GM19463 (cell line): ENCODE results near the gene CCDC148.
"Not testable (repeated sequence)": the region's sequence is repeated elsewhere in the genome, so short reads cannot be mapped to it uniquely, and the experiment has no call there.

Experiments used
- ATAC-seq: cut with Tn5 transposase; IDR thresholded peaks from one replicate; pipeline ENCODE4 v1.9.1; 2021; ENCODE audit warnings: mild to moderate bottlenecking, moderate library complexity; ENCODE audit not compliant: unreplicated experiment

The CCDC148 gene

GRCh38 chr2:158484892-158485556 lies 28.5 kb upstream of the CCDC148 start:
- ATAC-seq, result peak; percentile 55

- no peak for ATAC-seq
Observed at GRCh38 chr2:158482594-158482993, 26.0 kb upstream of the CCDC148 start.

- ATAC-seq, result no peak
Observed at GRCh38 chr2:158481116-158481515, 24.6 kb upstream of the CCDC148 start.

GRCh38 chr2:158478816-158479215 lies 22.3 kb upstream of the CCDC148 start:
- ATAC-seq, result no peak

GRCh38 chr2:158478237-158478636 lies 21.7 kb upstream of the CCDC148 start:
- ATAC-seq, result no peak

- ATAC-seq, result no peak
Observed at GRCh38 chr2:158477202-158477601, 20.6 kb upstream of the CCDC148 start.

- ATAC-seq, result not testable (repeated sequence)
Observed at GRCh38 chr2:158474526-158475011, 18.0 kb upstream of the CCDC148 start.

GRCh38 chr2:158473719-158474392 lies 17.3 kb upstream of the CCDC148 start:
- ATAC-seq, result no peak

- ATAC-seq, result not testable (repeated sequence)
Observed at GRCh38 chr2:158473300-158473699, 16.7 kb upstream of the CCDC148 start.

GRCh38 chr2:158472829-158473228 lies 16.3 kb upstream of the CCDC148 start:
- ATAC-seq, result not testable (repeated sequence)

GRCh38 chr2:158467248-158467647 lies 10.7 kb upstream of the CCDC148 start:
- ATAC-seq, result no peak

- peak; percentile 57 for ATAC-seq
Observed at GRCh38 chr2:158464426-158465281, 8.1 kb upstream of the CCDC148 start.

- ATAC-seq, result no peak
Observed at GRCh38 chr2:158463496-158464095, 7.0 kb upstream of the CCDC148 start.

- ATAC-seq, result no peak
Observed at GRCh38 chr2:158460632-158461297, 4.2 kb upstream of the CCDC148 start.

- ATAC-seq, result no peak
Observed at GRCh38 chr2:158459161-158460003, 2.8 kb upstream of the CCDC148 start.

GRCh38 chr2:158458617-158458920 lies 2.0 kb upstream of the CCDC148 start:
- no peak for ATAC-seq

GRCh38 chr2:158457826-158458616 lies 1.5 kb upstream of the CCDC148 start:
- peak; percentile 39 for ATAC-seq

GRCh38 chr2:158457092-158457825 lies 706 bp upstream of the CCDC148 start:
- ATAC-seq, result peak; percentile 20
